GF-D8 (cell line): Measurements from ENCODE around the gene MYMX.

Experiments used
- DNase-seq: peaks from one replicate; lab custom pipeline; 2025; lab: John Stamatoyannopoulos, UW

MYMX gene

GRCh38 chr6:44232676-44233566 is 16.2 kb downstream of the MYMX start:
- no peak for DNase-seq

GRCh38 chr6:44233567-44234100 is 16.9 kb downstream of the MYMX start:
- peak; percentile 36 for DNase-seq

GRCh38 chr6:44234101-44235025 is 17.6 kb downstream of the MYMX start:
- DNase-seq = no peak

- DNase-seq = no peak
These were observed 18.5 kb downstream of the MYMX start for GRCh38 chr6:44235269-44235668.

GRCh38 chr6:44235891-44236516 is 19.3 kb downstream of the MYMX start:
- no peak for DNase-seq

- DNase-seq = peak; percentile 61
These were observed 20.5 kb downstream of the MYMX start for GRCh38 chr6:44237021-44237812.

- peak; percentile 19 for DNase-seq
These were observed 21.2 kb downstream of the MYMX start for GRCh38 chr6:44237813-44238433.

- no peak for DNase-seq
These were observed 22.1 kb downstream of the MYMX start for GRCh38 chr6:44238687-44239350.

GRCh38 chr6:44243345-44243744 is 26.6 kb downstream of the MYMX start:
- no peak for DNase-seq

- no peak for DNase-seq
These were observed 28.7 kb downstream of the MYMX start for GRCh38 chr6:44245391-44245911.

GRCh38 chr6:44245912-44246662 is 29.4 kb downstream of the MYMX start:
- no peak for DNase-seq

- peak; percentile 86 for DNase-seq
These were observed 30.1 kb downstream of the MYMX start, which contains the start of gene HSP90AB1 for GRCh38 chr6:44246663-44247337. TSS of gene HSP90AB1 (plus strand) at chr6:44247101. CDS start at chr6:44248630, 1,529 bp downstream.

- DNase-seq = peak; percentile 21
These were observed 30.9 kb downstream of the MYMX start for GRCh38 chr6:44247338-44248302.

- no peak for DNase-seq
These were observed 31.9 kb downstream of the MYMX start for GRCh38 chr6:44248579-44248978.

GRCh38 chr6:44249082-44249748 is 32.5 kb downstream of the MYMX start:
- DNase-seq = no peak

- no peak for DNase-seq
These were observed 33.5 kb downstream of the MYMX start for GRCh38 chr6:44250067-44250717.
